GM19043 (cell line): Measurements from ENCODE around the gene UBE2N.

Experiments used
- ATAC-seq: cut with Tn5 transposase; IDR thresholded peaks from one replicate; pipeline ENCODE4 v1.9.1; 2021; ENCODE audit warnings: low read depth; ENCODE audit not compliant: unreplicated experiment

UBE2N gene

GRCh38 chr12:93441617-93442410 lies at the start of gene UBE2N:
TSS of gene UBE2N (minus strand) at chr12:93441947. CDS start at chr12:93441884, 63 bp downstream.
- peak; percentile 70 for ATAC-seq

GRCh38 chr12:93484315-93484981 lies 42.7 kb upstream of the UBE2N start:
- ATAC-seq = no peak

GRCh38 chr12:93483151-93483807 lies 41.5 kb upstream of the UBE2N start:
- ATAC-seq = no peak

- no peak for ATAC-seq
Observed at GRCh38 chr12:93482721-93483120, 41.0 kb upstream of the UBE2N start.

GRCh38 chr12:93476555-93476954 lies 34.8 kb upstream of the UBE2N start:
- ATAC-seq = no peak

- no peak for ATAC-seq
Observed at GRCh38 chr12:93469386-93469785, 27.6 kb upstream of the UBE2N start.

GRCh38 chr12:93468008-93468371 lies 26.2 kb upstream of the UBE2N start:
- ATAC-seq = no peak

- peak; percentile 84 for ATAC-seq
Observed at GRCh38 chr12:93467351-93468007, 25.7 kb upstream of the UBE2N start, which contains the start of gene MRPL42. TSS of gene MRPL42 (plus strand) at chr12:93467514. CDS start at chr12:93469286, 1,772 bp downstream.

GRCh38 chr12:93466625-93467350 lies 25.0 kb upstream of the UBE2N start:
- no peak for ATAC-seq

- no peak for ATAC-seq
Observed at GRCh38 chr12:93465841-93466240, 24.1 kb upstream of the UBE2N start.

GRCh38 chr12:93461503-93461902 lies 19.8 kb upstream of the UBE2N start:
- no peak for ATAC-seq

- ATAC-seq = no peak
Observed at GRCh38 chr12:93460902-93461301, 19.2 kb upstream of the UBE2N start.

- ATAC-seq = no peak
Observed at GRCh38 chr12:93460003-93460402, 18.3 kb upstream of the UBE2N start.

GRCh38 chr12:93459097-93459496 lies 17.4 kb upstream of the UBE2N start:
- no peak for ATAC-seq

GRCh38 chr12:93456077-93456476 lies 14.3 kb upstream of the UBE2N start:
- ATAC-seq = no peak

- no peak for ATAC-seq
Observed at GRCh38 chr12:93453633-93454032, 11.9 kb upstream of the UBE2N start.

GRCh38 chr12:93451423-93452158 lies 9.8 kb upstream of the UBE2N start:
- no peak for ATAC-seq

- peak; percentile 96 for ATAC-seq
Observed at GRCh38 chr12:93449277-93449676, 7.5 kb upstream of the UBE2N start.

- ATAC-seq = peak; percentile 16
Observed at GRCh38 chr12:93448796-93449195, 7.0 kb upstream of the UBE2N start.
